ENCODE measurements around the gene CCDC120. TPM values are rescaled to one million over a fixed set of nuclear protein-coding genes. Genes with fewer than 3 reads are reported as not detected.
A peak's percentile ranks its signal among the peaks of the same experiment; 100 is the strongest.

The CCDC120 gene
- total and polyA plus RNA-seq, 9 of the 15 experiments (the other 6 are each of a cell fraction or from before 2014, with no cell fraction given) = 0.13 to 3.6 (median 0.54) TPM

DNA sequence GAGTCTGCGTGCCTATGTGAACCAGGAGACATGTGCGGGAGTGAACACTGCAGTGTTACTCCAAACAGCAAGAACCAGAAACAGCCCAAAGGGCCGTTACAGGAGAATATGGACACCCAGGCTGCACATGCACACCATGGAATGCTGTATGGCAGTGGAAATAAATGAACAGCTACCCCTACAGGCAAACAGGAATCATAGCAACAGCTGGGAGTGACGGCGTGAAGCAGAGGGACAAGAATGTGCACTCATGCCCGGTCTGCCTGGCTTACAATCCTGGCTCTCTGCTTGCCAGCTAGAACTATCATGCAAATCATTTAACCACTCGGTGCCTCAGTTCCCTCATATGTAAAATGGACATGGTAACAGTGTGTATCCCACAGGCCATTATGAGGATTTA lies 48.1 kb downstream of the CCDC120 start:
- ATAC-seq (peak; percentile 97), DNase-seq (ENCODE audit: extremely low read depth in 1 of 4, low spot score in 3 of 4) (peak in 2 of 4 experiments; percentile 37 to 68), FAIRE-seq (peak; percentile 93)
- intact Hi-C loops (cut with micrococcal nuclease) (no loop called here), in situ Hi-C loops (cut with MboI) (loop anchor here (10.0 kb wide), 1 partner anchor 132 kb away; the partner anchor contains the start of gene KCND1)
- Histone ChIP-seq H3K4me1 (replicated peaks in 1 of 2; ENCODE audit: control insufficient read depth in 2 of 2, insufficient read depth in 2 of 2, low read length in 2 of 2) (peaks cover 0 to 2% of the 10 kb centered on the region in 2 experiments; a peak in 4 of 5 replicates), H3K4me3 (no peak overlapping the region), H3K9ac (ENCODE audit: insufficient read depth in 1 of 2, low read depth in 2 of 2, low read length in 2 of 2) (no peak overlapping the region), H3K36me3 (ENCODE audit: control insufficient read depth, insufficient read depth, low read length) (peaks cover 22% of the 10 kb centered on the region; the same call in 2 of the 3 replicates), H3K9me1 (ENCODE audit: control insufficient read depth, insufficient read depth, low read length) (no peaks in the 10 kb centered on the region), H2AFZ (ENCODE audit: low read depth, low read length) (0 out of 2 replicates have a peak overlapping the region, but pooled peaks have one; percentile 16), H4K20me1 (replicated peaks; ENCODE audit: control insufficient read depth, insufficient read depth, low read length) (no peaks in the 10 kb centered on the region), H3K9me3 (replicated peaks; ENCODE audit: control insufficient read depth, insufficient read depth, low read depth, low read length) (no peaks in the 10 kb centered on the region), H3K79me2 (ENCODE audit: control insufficient read depth, insufficient read depth, low read length) (no peaks in the 10 kb centered on the region), H3K27ac (ENCODE audit: extremely low read depth, low read depth, low read length) (peak overlapping the region; percentile 33; the same call in 1 of the 3 replicates), H3K4me2 (ENCODE audit: insufficient read depth, low read length) (no peak overlapping the region), H3K27me3 (ENCODE audit: control insufficient read depth in 2 of 2, insufficient read depth in 2 of 2, low read length in 2 of 2) (no peaks in the 10 kb centered on the region)
- BruUV-seq (replicated peaks) = no TSS peak
- ChIA-PET POLR2A (no interaction called here), CTCF (ENCODE audit: low intra/inter-chr PET ratio) (interaction anchor here (0.6 kb wide), 1 partner anchor 105 kb away, joined by 3 read pairs; the partner anchor contains the start of gene GRIPAP1)
- WGBS (ENCODE audit: insufficient coverage, low coverage, missing lambda C conversion rate) = 32% methylated on average over 7 of the region's 7 CpGs
- TF ChIP-seq CTCF (IDR thresholded peaks at IDR 0.05 in 2 of 3, conservative IDR thresholded peaks at IDR 0.05 in 1 of 3; ENCODE audit: insufficient read depth in 2 of 3, low read depth in 1 of 3, low read length in 3 of 3) = peak; percentile 63 to 75 (median 73)
- TF ChIP-seq JUND (IDR thresholded peaks at IDR 0.05; ENCODE audit: borderline replicate concordance, low read depth, low read length) = peak; percentile 25; the same call in 1 of the 2 replicates
- TF ChIP-seq JUND (tag; IDR thresholded peaks at IDR 0.05; ENCODE audit: borderline replicate concordance, low read depth, low read length) = no peak
- peak; percentile 45; the same call in 1 of the 2 replicates for TF ChIP-seq MYC (IDR thresholded peaks at IDR 0.05; ENCODE audit: low read depth, low read length)
- no peak for TF ChIP-seq MYC (CRISPR knock-in tag; IDR thresholded peaks at IDR 0.05; ENCODE audit: borderline replicate concordance, low read depth)
- TF ChIP-seq DACH1 (IDR thresholded peaks at IDR 0.05; ENCODE audit: partially characterized antibody) = peak; percentile 31
- no peak for TF ChIP-seq CREB3L1 (IDR thresholded peaks at IDR 0.05; ENCODE audit: borderline replicate concordance, low read depth)
- TF ChIP-seq HDAC8 (tag; IDR thresholded peaks at IDR 0.05) = no peak
- TF ChIP-seq, protein P1, sequence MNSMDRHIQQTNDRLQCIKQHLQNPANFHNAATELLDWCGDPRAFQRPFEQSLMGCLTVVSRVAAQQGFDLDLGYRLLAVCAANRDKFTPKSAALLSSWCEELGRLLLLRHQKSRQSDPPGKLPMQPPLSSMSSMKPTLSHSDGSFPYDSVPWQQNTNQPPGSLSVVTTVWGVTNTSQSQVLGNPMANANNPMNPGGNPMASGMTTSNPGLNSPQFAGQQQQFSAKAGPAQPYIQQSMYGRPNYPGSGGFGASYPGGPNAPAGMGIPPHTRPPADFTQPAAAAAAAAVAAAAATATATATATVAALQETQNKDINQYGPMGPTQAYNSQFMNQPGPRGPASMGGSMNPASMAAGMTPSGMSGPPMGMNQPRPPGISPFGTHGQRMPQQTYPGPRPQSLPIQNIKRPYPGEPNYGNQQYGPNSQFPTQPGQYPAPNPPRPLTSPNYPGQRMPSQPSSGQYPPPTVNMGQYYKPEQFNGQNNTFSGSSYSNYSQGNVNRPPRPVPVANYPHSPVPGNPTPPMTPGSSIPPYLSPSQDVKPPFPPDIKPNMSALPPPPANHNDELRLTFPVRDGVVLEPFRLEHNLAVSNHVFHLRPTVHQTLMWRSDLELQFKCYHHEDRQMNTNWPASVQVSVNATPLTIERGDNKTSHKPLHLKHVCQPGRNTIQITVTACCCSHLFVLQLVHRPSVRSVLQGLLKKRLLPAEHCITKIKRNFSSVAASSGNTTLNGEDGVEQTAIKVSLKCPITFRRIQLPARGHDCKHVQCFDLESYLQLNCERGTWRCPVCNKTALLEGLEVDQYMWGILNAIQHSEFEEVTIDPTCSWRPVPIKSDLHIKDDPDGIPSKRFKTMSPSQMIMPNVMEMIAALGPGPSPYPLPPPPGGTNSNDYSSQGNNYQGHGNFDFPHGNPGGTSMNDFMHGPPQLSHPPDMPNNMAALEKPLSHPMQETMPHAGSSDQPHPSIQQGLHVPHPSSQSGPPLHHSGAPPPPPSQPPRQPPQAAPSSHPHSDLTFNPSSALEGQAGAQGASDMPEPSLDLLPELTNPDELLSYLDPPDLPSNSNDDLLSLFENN (IDR thresholded peaks at IDR 0.05; ENCODE audit: low read depth in 2 of 2, low read length in 2 of 2) = no peak
- peak; percentile 51 to 65 for TF ChIP-seq RAD21 (CRISPR knock-in tag; conservative IDR thresholded peaks at IDR 0.05 in 1 of 2, IDR thresholded peaks at IDR 0.05 in 1 of 2)
- TF ChIP-seq ZNF384 (IDR thresholded peaks at IDR 0.05; ENCODE audit: low read depth, low read length) = peak; percentile 29; the same call in 1 of the 2 replicates
- TF ChIP-seq TRIM24 (IDR thresholded peaks at IDR 0.05) = no peak
- TF ChIP-seq ZNF57 (CRISPR knock-in tag; IDR thresholded peaks at IDR 0.05) = no peak
- TF ChIP-seq NRF1 (conservative IDR thresholded peaks at IDR 0.05 in 1 of 2, IDR thresholded peaks at IDR 0.05 in 1 of 2) = peak in 1 of 2 experiments; percentile 23; a peak in 1 of 4 replicates
- TF ChIP-seq TEAD1 (CRISPR knock-in tag; IDR thresholded peaks at IDR 0.05) = peak in 1 of 2 experiments; percentile 35; a peak in 1 of 4 replicates
